ENCODE data around the gene SLITRK5. TPM values are rescaled to one million over a fixed set of nuclear protein-coding genes. Genes with fewer than 3 reads are reported as not detected.

The SLITRK5 gene, protein sequence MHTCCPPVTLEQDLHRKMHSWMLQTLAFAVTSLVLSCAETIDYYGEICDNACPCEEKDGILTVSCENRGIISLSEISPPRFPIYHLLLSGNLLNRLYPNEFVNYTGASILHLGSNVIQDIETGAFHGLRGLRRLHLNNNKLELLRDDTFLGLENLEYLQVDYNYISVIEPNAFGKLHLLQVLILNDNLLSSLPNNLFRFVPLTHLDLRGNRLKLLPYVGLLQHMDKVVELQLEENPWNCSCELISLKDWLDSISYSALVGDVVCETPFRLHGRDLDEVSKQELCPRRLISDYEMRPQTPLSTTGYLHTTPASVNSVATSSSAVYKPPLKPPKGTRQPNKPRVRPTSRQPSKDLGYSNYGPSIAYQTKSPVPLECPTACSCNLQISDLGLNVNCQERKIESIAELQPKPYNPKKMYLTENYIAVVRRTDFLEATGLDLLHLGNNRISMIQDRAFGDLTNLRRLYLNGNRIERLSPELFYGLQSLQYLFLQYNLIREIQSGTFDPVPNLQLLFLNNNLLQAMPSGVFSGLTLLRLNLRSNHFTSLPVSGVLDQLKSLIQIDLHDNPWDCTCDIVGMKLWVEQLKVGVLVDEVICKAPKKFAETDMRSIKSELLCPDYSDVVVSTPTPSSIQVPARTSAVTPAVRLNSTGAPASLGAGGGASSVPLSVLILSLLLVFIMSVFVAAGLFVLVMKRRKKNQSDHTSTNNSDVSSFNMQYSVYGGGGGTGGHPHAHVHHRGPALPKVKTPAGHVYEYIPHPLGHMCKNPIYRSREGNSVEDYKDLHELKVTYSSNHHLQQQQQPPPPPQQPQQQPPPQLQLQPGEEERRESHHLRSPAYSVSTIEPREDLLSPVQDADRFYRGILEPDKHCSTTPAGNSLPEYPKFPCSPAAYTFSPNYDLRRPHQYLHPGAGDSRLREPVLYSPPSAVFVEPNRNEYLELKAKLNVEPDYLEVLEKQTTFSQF
- not detected for total RNA-seq
- polyA plus RNA-seq = not detected
- total RNA-seq = 0 to 0.59 (median 0.03) reads per million in 6 experiments

DNA sequence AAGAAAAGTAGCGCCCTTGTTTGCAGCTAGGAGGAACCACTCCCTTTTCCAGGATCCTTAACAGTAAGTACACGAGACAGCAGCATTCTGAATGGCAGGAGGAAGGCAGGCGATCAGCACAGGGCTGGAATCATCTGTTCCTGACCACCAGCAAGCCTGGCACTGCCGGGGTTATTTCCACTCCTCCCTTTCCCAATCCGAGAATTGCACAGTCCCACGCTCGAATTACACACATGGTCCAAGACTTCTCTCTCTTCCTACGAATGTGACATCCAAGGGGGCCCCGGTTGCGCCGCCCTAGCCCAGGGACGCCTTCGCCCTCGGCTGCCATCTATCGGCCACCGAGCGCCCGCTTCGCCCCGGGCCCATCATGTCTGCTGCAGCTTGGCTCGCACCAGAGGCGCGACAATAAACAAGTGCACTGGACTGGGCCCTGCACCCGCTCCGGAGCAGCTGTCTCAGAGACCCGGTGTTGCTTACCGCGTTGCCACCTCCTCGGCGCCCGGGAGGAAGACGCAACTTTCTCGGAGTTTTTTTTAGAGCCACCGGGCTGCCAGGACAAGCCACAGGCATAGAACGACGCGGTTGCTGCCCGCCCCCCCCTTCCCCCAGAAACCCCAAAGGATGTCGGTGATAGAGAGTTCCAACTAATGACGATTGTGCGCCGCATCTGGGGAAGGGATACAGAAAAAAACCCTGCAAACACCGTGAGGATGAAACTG, at the start of gene SLITRK5:
SLITRK5 (plus strand) TSS at position 341 of the 722 bp plus-strand sequence. CDS start 4,018 bp downstream, outside the sequence.
- peaks cover 0 to 16% (median 0%) of the 10 kb centered on the region in 9 donors for H3K9me3 Mint-ChIP-seq
- H3K27ac Mint-ChIP-seq = peak within 1 kb of the TSS in 1 of 10 donors; percentile 20
- peaks cover 0 to 11% (median 7%) of the 10 kb centered on the region in 3 donors for H3K36me3 Mint-ChIP-seq
- ATAC-seq (peak; percentile 89 to 91), DNase-seq (peak in 7 of 10 donors; percentile 22 to 64 (median 39))
- peaks cover 6 to 28% (median 25%) of the 10 kb centered on the region in 4 donors for H3K4me1 Mint-ChIP-seq
- POLR2A ChIA-PET = no interaction called here
- peak within 1 kb of the TSS; percentile 69 to 88 (median 84) for H3K4me3 Mint-ChIP-seq
- peaks cover 20 to 54% (median 42%) of the 10 kb centered on the region in 5 donors for H3K27me3 Mint-ChIP-seq

DNA sequence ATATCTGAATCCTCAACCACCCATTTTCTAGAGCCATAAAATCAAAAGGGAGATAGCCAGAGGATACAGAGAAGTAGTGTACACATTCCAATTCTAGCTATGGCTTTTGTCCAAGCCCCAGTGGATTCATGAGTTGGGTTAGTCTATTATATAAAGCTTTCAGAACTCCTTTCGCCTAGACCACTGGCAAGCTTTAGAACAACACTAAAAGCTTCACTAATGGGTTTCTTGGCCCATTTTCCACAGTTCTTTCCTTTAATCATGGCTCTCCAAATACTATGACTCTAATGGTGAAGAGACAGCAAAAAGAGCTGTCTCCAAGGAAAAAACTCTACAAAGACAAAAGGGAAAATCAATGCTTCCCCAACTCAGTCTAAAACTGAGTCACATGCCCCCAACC, 48.2 kb upstream of the SLITRK5 start:
- H3K4me1 Mint-ChIP-seq = no peaks in the 10 kb centered on the region
- no peak for DNase-seq
- POLR2A ChIA-PET = no interaction called here
- H3K27ac Mint-ChIP-seq = no peak overlapping the region
- peaks cover 0 to 9% (median 0%) of the 10 kb centered on the region in 9 donors for H3K9me3 Mint-ChIP-seq
- H3K27me3 Mint-ChIP-seq = no peaks in the 10 kb centered on the region
- no peak overlapping the region for H3K4me3 Mint-ChIP-seq
- no peak for ATAC-seq
- H3K36me3 Mint-ChIP-seq = no peaks in the 10 kb centered on the region

DNA sequence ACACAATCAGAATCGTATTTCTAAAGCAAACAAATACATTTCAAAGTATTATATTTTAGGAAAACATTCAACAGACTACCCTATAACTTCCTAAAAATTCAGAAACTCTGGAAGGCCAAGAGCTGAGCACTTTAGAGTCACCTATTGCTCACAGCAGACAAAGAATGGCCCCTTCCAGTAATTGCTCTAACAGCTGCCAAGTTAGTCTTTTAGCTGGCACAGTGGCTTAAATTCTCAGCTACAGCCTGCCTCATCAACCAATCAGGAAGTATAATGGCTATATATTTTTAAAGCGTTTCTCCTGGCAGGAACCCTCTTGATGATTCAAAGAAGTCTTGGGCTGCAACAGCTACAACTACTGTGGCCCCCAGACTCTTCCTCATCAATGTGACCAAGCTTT, 14.9 kb upstream of the SLITRK5 start:
- no peak overlapping the region for H3K4me3 Mint-ChIP-seq
- H3K4me1 Mint-ChIP-seq = no peaks in the 10 kb centered on the region
- no peak overlapping the region for H3K27ac Mint-ChIP-seq
- DNase-seq = no peak
- H3K27me3 Mint-ChIP-seq = peaks cover 0 to 4% (median 0%) of the 10 kb centered on the region in 5 donors
- peaks cover 0 to 3% (median 0%) of the 10 kb centered on the region in 9 donors for H3K9me3 Mint-ChIP-seq
- POLR2A ChIA-PET = no interaction called here
- no peaks in the 10 kb centered on the region for H3K36me3 Mint-ChIP-seq
- ATAC-seq = no peak

DNA sequence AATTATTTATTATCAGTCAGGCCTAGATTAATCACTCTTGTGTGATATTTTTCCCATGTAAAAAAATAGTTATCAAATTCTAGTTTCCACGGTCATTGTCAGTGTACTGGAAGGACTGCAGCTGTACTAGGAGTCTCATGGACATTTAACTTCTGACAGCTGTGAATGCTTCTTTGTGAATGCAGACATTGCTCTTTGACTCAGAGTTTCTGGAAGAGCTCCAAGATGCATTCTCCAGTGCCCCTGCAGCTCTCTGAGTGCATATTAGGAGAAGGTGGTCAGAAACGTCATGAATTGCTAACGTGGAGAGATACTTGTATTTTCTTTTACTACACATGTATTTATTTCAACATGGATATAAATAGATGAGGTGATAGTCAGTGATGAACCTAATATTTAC, 9.7 kb upstream of the SLITRK5 start:
- ATAC-seq (no peak), DNase-seq (no peak)
- H3K4me1 Mint-ChIP-seq = no peaks in the 10 kb centered on the region
- no peak overlapping the region for H3K4me3 Mint-ChIP-seq
- POLR2A ChIA-PET = no interaction called here
- no peaks in the 10 kb centered on the region for H3K36me3 Mint-ChIP-seq
- H3K9me3 Mint-ChIP-seq = peaks cover 0 to 2% (median 0%) of the 10 kb centered on the region in 9 donors
- peaks cover 0 to 6% (median 2%) of the 10 kb centered on the region in 5 donors for H3K27me3 Mint-ChIP-seq
- no peak overlapping the region for H3K27ac Mint-ChIP-seq

DNA sequence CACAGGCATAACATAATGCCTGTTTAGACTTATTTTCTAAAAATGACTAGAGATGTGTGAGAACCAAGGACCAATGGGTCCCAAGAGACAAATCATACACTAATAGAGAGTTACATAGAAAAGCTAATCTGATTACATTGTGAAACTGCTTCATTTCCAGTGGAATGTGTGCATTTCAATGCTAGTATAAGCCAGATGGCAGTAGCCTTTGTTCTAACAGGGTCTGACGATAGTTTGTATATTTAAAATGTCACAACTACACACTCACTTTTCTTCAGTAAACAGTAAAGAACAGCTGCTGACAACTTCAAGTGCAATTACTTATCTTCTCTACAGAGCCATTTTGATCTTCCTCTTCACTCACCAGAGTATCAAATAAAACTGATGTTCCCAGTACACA, 4.3 kb upstream of the SLITRK5 start:
- H3K4me1 Mint-ChIP-seq = peaks cover 6 to 13% (median 9%) of the 10 kb centered on the region in 4 donors
- no peak overlapping the region for H3K27ac Mint-ChIP-seq
- no peaks in the 10 kb centered on the region for H3K36me3 Mint-ChIP-seq
- no peak overlapping the region for H3K4me3 Mint-ChIP-seq
- no peak for DNase-seq
- no peak for ATAC-seq
- H3K9me3 Mint-ChIP-seq = peaks cover 0 to 6% (median 0%) of the 10 kb centered on the region in 9 donors
- peaks cover 4 to 23% (median 10%) of the 10 kb centered on the region in 5 donors for H3K27me3 Mint-ChIP-seq
- POLR2A ChIA-PET = no interaction called here

DNA sequence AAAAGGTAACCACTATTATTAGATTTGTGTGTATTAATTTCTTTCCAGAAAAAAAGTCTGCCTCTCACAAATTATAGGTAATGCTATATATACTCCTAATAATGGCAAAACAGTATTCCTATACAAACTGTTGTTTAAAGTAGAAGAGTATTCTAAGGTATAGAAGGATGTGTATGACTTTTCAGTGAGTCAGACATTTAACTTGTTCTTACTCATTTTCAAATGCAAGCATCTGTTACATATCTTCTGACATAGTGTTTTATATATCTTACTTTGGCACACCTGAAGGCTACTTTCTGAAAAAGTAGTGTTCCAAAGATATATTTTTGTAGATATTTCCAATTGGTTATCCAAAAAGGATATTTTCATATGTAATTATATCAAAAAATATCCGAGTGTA, 3.5 kb upstream of the SLITRK5 start:
- H3K9me3 Mint-ChIP-seq = peaks cover 0 to 8% (median 0%) of the 10 kb centered on the region in 9 donors
- peaks cover 5 to 30% (median 12%) of the 10 kb centered on the region in 5 donors for H3K27me3 Mint-ChIP-seq
- no peak overlapping the region for H3K4me3 Mint-ChIP-seq
- ATAC-seq (no peak), DNase-seq (no peak)
- no peak overlapping the region for H3K27ac Mint-ChIP-seq
- peaks cover 6 to 13% (median 11%) of the 10 kb centered on the region in 4 donors for H3K4me1 Mint-ChIP-seq
- no peaks in the 10 kb centered on the region for H3K36me3 Mint-ChIP-seq
- POLR2A ChIA-PET = no interaction called here

DNA sequence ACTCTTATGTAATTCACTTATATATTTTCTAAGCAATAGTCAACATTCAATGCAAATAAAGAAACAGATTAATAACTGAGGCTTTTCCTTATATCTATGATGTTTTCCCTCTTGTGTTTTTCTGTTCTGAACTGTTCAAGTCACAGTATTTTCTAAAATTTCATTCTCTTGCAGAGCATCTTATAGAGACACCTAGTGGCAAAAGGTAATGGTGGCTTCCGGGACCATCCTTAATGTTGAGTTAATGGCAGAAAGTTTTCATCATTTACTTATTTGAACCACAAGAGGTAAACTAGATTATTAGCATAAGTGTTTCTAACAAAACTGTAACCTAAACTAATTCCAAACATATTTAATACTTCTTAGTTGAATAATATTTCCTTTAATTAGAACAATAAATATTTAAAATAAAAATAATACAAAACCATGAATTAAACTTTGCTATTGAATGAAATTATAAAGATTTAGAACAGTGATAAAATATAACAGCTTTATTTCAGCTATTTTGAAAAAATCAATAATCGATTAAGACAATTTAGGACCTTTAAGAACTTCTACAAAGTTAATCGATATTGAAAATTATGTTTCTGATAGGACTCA, 1.7 kb upstream of the SLITRK5 start:
- peak in 1 of 10 donors; percentile 27 for DNase-seq
- Mint-ChIP-seq H3K27ac (no peak overlapping the region), H3K9me3 (peaks cover 0 to 15% (median 0%) of the 10 kb centered on the region in 9 donors), H3K36me3 (peaks cover 0 to 10% (median 7%) of the 10 kb centered on the region in 3 donors), H3K4me3 (no peak overlapping the region), H3K27me3 (peaks cover 18 to 48% (median 29%) of the 10 kb centered on the region in 5 donors), H3K4me1 (peaks cover 6 to 26% (median 25%) of the 10 kb centered on the region in 4 donors)
- no peak for ATAC-seq
- POLR2A ChIA-PET = no interaction called here

DNA sequence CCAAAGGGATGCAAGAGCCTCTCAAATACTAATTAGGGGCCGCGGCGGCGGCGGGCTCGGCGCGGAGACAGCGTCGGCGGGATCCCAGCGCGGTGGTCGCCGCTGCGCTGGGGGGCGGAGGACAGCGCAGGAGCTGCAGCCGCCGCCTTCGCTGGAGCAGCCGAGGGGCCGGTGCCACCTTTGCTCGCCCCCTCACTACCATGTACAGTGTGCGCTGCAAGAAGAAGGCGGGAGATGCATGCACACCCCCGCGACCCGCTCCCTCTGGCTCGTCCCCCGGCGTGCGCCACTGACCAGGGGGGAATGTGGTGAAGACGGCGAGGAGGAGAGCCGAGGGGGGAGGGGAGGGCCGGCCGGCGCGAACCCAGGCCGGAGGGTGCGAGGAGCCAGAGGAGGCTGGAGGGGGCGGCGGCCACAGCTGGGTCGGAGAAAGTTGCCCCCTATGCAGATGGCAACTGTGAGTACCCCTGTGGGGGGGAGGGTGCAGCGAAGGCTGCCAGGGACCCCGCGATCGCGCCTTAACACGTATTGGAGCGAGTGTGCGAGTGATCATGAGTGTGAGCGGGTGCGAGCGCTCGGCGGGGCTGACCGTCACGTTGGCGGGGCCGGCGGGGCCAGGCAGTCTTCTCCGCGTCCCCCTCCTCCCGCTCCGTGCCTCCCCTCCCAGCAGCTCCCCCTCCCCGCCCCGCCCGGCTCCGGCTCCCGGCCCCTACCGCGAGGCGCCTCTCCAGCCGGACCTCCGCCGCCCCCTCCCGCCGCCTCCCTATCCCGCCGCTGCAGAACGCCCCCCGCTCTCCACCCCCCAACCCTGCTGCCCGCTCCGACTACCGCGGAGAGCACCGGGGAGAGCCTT, 808 bp downstream of the SLITRK5 start:
- POLR2A ChIA-PET = no interaction called here
- peaks cover 21 to 55% (median 47%) of the 10 kb centered on the region in 5 donors for H3K27me3 Mint-ChIP-seq
- peak overlapping the region; percentile 69 to 88 (median 84) for H3K4me3 Mint-ChIP-seq
- peaks cover 0 to 20% (median 0%) of the 10 kb centered on the region in 9 donors for H3K9me3 Mint-ChIP-seq
- H3K4me1 Mint-ChIP-seq = peaks cover 6 to 29% (median 27%) of the 10 kb centered on the region in 4 donors
- DNase-seq (no peak), ATAC-seq (peak; percentile 6 to 13)
- peaks cover 0 to 15% (median 7%) of the 10 kb centered on the region in 3 donors for H3K36me3 Mint-ChIP-seq
- H3K27ac Mint-ChIP-seq = peak overlapping the region in 1 of 10 donors; percentile 20

DNA sequence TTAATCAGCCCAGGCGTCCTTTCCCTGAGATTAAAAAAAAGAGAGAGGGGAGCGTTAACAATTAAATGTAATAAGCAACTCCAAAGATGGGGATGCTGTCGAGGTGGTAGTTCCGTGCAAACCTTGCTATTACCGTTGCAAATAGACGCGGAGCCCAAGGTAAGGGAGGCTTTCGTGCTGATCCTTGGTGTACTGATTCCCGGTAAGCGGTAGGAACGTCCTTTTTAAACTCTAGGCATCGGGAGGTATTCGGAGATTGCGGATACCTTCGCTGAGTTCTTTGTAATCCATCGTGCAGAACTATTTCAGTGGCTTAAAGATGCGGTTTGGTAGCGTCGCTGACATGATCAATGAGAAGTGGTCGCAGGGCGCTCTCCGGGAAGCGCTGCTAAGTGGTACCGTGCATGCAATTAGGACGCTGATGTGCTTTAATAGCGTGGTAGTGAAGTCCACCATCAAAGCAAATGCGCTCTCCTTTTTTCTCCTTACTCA, 3.1 kb downstream of the SLITRK5 start:
- peaks cover 0 to 15% (median 7%) of the 10 kb centered on the region in 3 donors for H3K36me3 Mint-ChIP-seq
- H3K4me1 Mint-ChIP-seq = peaks cover 15 to 41% (median 37%) of the 10 kb centered on the region in 4 donors
- peaks cover 0 to 27% (median 0%) of the 10 kb centered on the region in 9 donors for H3K9me3 Mint-ChIP-seq
- ATAC-seq (no peak), DNase-seq (no peak)
- peaks cover 30 to 72% (median 54%) of the 10 kb centered on the region in 5 donors for H3K27me3 Mint-ChIP-seq
- POLR2A ChIA-PET = no interaction called here
- H3K4me3 Mint-ChIP-seq = peak overlapping the region in 9 of 10 donors; percentile 9 to 83 (median 63)
- peak overlapping the region in 1 of 10 donors; percentile 15 for H3K27ac Mint-ChIP-seq

DNA sequence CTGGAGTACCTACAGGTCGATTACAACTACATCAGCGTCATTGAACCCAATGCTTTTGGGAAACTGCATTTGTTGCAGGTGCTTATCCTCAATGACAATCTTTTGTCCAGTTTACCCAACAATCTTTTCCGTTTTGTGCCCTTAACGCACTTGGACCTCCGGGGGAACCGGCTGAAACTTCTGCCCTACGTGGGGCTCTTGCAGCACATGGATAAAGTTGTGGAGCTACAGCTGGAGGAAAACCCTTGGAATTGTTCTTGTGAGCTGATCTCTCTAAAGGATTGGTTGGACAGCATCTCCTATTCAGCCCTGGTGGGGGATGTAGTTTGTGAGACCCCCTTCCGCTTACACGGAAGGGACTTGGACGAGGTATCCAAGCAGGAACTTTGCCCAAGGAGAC, 4.7 kb downstream of the SLITRK5 start:
- no peak overlapping the region for H3K27ac Mint-ChIP-seq
- H3K9me3 Mint-ChIP-seq = peaks cover 0 to 28% (median 0%) of the 10 kb centered on the region in 9 donors
- ATAC-seq = no peak
- H3K4me1 Mint-ChIP-seq = peaks cover 15 to 39% (median 37%) of the 10 kb centered on the region in 4 donors
- H3K36me3 Mint-ChIP-seq = peaks cover 0 to 15% (median 7%) of the 10 kb centered on the region in 3 donors
- H3K27me3 Mint-ChIP-seq = peaks cover 30 to 69% (median 48%) of the 10 kb centered on the region in 5 donors
- no peak for DNase-seq
- H3K4me3 Mint-ChIP-seq = no peak overlapping the region
- POLR2A ChIA-PET = no interaction called here

Measured in naive thymus-derived CD8-positive, alpha-beta T cell (primary cell).